Cardiac septum (tissue), 1 donor: ENCODE results near the gene FBXO40. TPM values are rescaled to one million over a fixed set of nuclear protein-coding genes. Genes with fewer than 3 reads are reported as not detected.

Experiments
- DNase-seq: peaks from one replicate; pipeline ENCODE4 v3.0.0-alpha.2; 2020; ENCODE audit warnings: low spot score
- intact Hi-C: fragments of 100-400 bp; cut with DNase I; formaldehyde crosslinking; loops from one replicate; pipeline ENCODE4 v1.14.0; 2022
- total RNA-seq: library from RNA; stranded (reverse); fragmentation: NEBNext Ultra II Directional; extraction: Animal tissue kit (Norgen Biotek cat#: 25700); gene quantifications from one replicate; pipeline ENCODE4 v1.2.1, GENCODE V29; 2021
- donor health status: DM: no; HTN: no; CAD: no.

The FBXO40 gene
- total RNA-seq, 1 donor from 2014 or later, result 147 TPM

DNA sequence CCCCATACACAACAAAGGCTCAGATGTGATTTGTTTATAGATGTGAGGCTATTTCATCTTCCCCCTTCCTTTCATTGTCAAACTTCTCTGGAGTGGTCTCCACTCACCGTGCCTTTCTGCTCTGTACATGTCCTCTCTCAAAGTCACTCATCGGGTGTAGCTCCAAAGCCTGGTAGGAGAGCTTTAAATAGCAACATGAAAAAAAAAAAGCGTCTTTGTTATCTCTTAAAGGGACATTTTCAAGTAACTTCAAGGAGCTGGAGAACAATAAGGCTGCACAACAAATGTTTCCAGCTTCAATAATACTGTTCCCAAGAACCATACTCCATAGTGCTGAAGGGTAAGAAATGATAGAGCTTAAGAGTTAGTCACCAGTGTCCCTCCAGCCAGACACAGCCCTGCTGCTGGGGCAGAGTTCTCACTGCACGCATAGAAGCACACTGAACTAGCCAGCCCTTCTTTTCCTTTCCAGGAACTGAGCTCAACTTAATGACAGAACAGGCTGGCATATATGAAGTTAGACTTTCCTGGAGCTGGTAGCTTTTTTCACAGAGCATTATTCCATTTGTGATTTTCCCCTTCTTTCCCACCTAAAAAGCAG, 8.1 kb downstream of the FBXO40 start:
- DNase-seq, result no peak

GRCh38 chr3:121604759-121605158, 11.6 kb downstream of the FBXO40 start:
- DNase-seq, result no peak
- intact Hi-C loops, result no loop called here

More for the DNA sequence above, 8.1 kb downstream of the FBXO40 start:
- intact Hi-C loops, result loop anchor here (2.0 kb wide), 1 partner anchor 47 kb away; no protein-coding TSS in a partner anchor

- no peak for DNase-seq
Observed at GRCh38 chr3:121606106-121606505, 12.9 kb downstream of the FBXO40 start.

GRCh38 chr3:121619691-121620090, 26.5 kb downstream of the FBXO40 start:
- intact Hi-C loops, result no loop called here
- DNase-seq, result no peak

More at GRCh38 chr3:121606106-121606505, 12.9 kb downstream of the FBXO40 start:
- intact Hi-C loops, result no loop called here

GRCh38 chr3:121621491-121621890, 28.3 kb downstream of the FBXO40 start:
- no peak for DNase-seq
- intact Hi-C loops, result no loop called here

DNA sequence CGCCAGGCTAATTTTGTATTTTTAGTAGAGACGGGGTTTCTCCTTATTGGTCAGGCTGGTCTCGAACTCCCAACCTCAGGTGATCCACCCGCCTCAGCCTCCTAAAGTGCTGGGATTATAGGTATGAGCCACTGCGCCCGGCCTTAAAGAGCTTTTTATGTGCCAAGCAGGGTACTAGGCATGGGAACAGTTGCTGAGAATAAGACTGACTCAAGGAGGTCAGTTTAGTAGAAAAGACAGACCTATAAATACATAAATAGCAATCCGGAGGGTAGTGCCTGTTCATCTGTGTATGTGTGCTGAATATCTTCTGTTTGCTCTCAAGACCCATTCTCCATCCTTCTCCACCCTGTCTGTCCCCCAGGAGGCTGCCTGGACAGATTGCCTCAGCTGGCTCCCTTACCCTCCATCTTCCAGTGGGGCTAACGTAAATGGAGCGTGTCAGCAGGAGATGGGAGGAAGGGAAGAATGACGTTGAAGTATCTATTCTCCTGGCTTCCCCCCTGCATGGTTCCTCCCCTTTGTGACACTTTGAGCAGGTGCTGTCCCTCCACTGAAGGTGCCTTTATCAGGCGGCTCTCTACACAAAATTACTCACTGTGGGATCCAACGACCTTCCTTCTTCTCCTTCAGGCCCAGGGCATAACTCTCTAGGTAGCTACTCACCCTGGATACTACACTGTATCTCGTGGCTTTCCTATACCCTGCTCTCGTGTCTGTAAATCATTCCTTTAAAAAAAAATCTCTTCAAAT, 31.1 kb downstream of the FBXO40 start:
- intact Hi-C loops, result no loop called here
- no peak for DNase-seq

GRCh38 chr3:121626495-121626894, 33.3 kb downstream of the FBXO40 start:
- DNase-seq, result no peak
- intact Hi-C loops, result no loop called here

DNA sequence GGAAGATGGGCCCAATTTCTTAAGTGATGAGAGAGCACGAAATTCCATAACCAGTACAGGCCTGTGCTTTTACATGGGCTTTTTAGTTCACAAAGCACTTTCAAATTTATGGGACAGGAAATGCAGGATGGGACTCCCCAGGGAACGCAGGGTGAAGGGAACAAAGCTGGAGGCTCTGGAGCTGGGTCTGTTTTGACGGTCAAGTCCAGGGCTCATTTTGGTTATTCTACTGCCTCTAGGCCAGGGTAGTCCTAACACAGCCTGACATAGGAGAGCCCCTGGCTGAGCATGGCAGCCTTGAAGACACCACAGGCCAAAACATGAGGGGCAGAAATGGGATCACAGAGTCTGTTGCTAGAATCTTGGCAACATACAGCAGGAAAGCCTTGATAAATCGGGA, 34.0 kb downstream of the FBXO40 start:
- DNase-seq, result no peak
- intact Hi-C loops, result no loop called here

GRCh38 chr3:121627622-121628021, 34.4 kb downstream of the FBXO40 start:
- DNase-seq, result no peak
- intact Hi-C loops, result no loop called here

DNA sequence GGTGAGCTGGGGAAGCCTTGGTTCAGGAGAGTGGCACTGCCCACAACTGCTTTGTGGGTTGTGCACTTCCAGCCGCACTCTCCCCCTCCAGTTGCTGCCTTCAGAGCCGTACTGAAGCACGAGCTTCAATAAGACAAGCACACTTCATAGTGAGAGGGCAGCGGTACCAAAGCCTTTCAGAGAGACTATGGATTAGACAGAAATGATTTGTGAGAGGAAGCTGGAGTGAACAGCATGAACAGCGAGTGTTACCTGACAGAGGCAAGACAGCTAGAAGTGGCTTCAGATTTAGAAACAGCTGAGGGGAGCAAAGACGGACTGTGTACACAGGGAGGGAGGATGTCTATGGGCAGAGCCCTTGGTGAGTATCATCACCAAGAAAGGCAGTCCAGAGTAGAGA, 36.4 kb downstream of the FBXO40 start:
- no peak for DNase-seq
- intact Hi-C loops, result no loop called here

DNA sequence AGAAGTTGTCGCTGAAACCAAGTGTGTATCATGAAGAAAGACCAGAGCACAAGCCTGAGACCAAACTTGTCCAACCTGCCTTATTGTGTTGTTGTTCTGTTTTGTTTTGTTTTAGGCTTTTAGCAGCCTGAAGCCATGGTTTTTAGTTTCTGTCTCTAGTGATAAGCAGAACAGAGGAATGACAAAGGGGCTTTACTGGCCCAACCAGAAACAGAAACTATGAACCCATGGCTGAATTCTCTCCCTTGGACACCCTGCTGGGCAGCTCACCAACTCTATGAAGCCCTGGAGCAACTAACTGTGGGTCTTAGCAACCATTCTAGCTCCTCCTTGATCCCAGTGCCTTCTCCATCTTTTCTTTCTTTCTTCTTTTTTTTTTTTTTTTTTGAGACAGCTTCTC, 37.2 kb downstream of the FBXO40 start:
- DNase-seq, result no peak
- intact Hi-C loops, result no loop called here

GRCh38 chr3:121637922-121638321, 44.7 kb downstream of the FBXO40 start:
- DNase-seq, result no peak
- intact Hi-C loops, result no loop called here

DNA sequence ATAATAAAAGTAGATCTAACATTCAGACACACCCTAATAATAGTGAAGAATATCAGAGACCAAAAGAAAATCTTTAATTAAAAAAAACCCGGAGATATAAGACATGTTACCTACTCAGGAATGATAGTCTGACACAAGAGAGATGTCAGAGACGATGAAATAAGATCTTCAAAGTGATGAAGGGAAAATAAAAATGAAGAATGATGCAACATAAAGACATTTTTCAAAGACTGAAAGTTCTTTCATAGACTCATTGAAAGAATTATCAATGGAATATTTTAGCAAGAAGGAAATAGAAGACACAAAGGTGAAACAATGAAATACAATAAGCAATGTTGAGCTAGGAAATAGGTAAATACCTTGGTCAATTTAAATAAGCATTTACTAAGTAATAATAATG, 47.9 kb downstream of the FBXO40 start:
- no peak for DNase-seq
- intact Hi-C loops, result no loop called here

- DNase-seq, result no peak
- intact Hi-C loops, result no loop called here
Observed at GRCh38 chr3:121642601-121643314, 49.6 kb downstream of the FBXO40 start.

DNA sequence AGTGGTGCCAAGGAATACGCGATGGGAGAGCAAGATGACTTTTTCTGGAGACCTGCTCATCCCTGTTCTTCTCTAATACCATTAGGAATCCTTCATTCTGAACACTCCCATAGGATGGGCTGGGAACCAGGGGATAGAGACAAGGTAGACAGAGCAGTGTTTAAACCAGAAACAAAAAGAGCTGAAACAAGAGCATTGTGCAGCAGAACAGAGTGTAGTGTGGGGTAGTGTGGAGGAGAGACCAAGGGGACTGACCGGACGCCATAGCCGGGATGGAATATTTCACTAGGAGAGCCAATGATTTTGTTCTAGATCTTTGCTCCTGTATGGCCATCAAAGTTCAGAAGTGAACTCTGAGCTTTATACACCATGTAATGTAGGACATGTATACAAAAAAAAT, 51.9 kb downstream of the FBXO40 start:
- intact Hi-C loops, result no loop called here
- DNase-seq, result no peak

GRCh38 chr3:121648219-121648958, 55.2 kb downstream of the FBXO40 start:
- DNase-seq, result no peak
- intact Hi-C loops, result loop anchor here (2.0 kb wide), 2 partner anchors 48 to 102 kb away; no protein-coding TSS in a partner anchor

DNA sequence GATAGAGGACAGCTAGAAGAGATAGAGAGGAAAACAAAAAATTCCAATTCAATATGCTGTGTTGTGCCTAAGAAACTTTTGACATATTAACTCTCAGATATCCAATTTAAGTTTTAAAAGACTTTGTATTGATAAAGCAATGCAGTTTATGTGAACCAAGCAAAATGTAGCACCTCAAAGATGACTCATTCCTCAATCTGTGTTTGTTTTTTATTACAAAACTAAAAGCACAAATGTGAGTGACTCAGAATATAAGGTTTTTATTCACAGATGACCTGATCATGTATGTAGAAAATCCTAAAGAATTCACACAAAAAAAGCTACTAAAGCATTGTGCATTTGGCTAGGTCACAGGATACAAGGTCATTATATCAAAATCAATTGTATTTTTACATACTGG, 56.5 kb downstream of the FBXO40 start:
- intact Hi-C loops, result loop anchor here (2.0 kb wide), 2 partner anchors 49 to 103 kb away; no protein-coding TSS in a partner anchor
- DNase-seq, result no peak

GRCh38 chr3:121651684-121652083, 58.5 kb downstream of the FBXO40 start:
- DNase-seq, result no peak
- intact Hi-C loops, result no loop called here

GRCh38 chr3:121654493-121655385, 61.6 kb downstream of the FBXO40 start:
- DNase-seq, result no peak
- intact Hi-C loops, result no loop called here
